Stimulated activated naive CD8-positive, alpha-beta T cell treated with anti-CD3 and anti-CD28 coated beads, Interleukin-15, Interleukin-2, amounts not matched to agents 100 ng/mL and 50 ng/mL, for 24 hours (primary cell): ENCODE measurements around the gene PKP1.
"Not testable (repeated sequence)": the region's sequence is repeated elsewhere in the genome, so short reads cannot be mapped to it uniquely, and the experiment has no call there.

ENCODE experiments used
- H3K27ac Mint-ChIP-seq: one replicate; pipeline ENCODE4 v1.8.0; 2021; ENCODE audit warnings: mild to moderate bottlenecking, mixed read lengths
- H3K27me3 Mint-ChIP-seq: one replicate; pipeline ENCODE4 v1.8.0; 2021; ENCODE audit warnings: mixed read lengths
- H3K36me3 Mint-ChIP-seq: one replicate; pipeline ENCODE4 v1.8.0; 2021; ENCODE audit warnings: low read depth, mixed read lengths
- H3K4me1 Mint-ChIP-seq: one replicate; pipeline ENCODE4 v1.8.0; 2021; ENCODE audit warnings: low read depth, mixed read lengths
- H3K4me3 Mint-ChIP-seq: one replicate; pipeline ENCODE4 v1.8.0; 2021; ENCODE audit warnings: mild to moderate bottlenecking, mixed read lengths
- H3K9me3 Mint-ChIP-seq: one replicate; pipeline ENCODE4 v1.8.0; 2021; ENCODE audit warnings: mixed read lengths

The PKP1 gene

DNA sequence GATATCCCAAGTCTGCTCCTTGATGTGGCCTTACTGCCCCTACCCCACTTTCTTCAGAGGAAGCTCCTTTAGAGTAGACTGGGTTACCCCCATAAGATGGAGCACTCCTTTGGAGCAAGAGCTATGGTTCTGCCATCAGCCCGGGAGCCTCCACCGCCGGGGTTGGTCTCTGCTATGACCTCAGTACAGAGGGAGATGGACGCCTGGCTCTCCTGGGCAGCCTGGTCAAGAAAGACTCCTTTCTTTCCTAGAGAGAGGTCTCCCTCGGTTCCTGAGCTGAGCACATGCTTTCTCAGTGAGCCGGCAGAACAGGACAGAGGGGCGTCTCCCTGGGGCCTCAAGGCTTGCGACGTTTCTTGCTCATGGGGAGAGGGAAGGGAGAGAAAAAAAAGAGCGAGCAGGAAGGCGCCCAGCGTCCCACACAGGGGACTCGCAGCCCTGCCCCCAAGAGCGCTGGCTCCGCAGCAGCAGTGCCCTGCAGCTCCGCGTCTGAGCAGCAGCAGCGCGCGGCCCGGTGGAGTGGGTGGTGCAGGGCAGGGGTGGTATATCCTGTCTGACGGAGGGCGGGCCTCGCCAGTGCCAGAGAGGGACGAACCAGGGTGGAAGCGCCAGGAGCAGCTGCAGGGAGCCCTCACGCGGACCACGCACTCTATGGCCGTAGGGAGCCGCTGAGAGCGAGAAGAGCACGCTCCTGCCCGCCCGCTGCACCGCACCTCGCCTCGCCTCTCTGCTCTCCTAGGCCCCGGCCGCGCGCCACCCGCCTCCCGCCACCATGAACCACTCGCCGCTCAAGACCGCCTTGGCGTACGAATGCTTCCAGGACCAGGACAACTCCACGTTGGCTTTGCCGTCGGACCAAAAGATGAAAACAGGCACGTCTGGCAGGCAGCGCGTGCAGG, at the start of gene PKP1:
TSS of gene PKP1 (plus strand) at position 576 of the 899 bp plus-strand sequence. CDS start at position 773, 197 bp downstream.
- H3K27me3 Mint-ChIP-seq: peaks cover 33% of the 10 kb centered on the region
- H3K36me3 Mint-ChIP-seq: no peaks in the 10 kb centered on the region
- H3K4me3 Mint-ChIP-seq: peak within 1 kb of the TSS; percentile 51
- no peaks in the 10 kb centered on the region for H3K9me3 Mint-ChIP-seq
- H3K27ac Mint-ChIP-seq: no peak within 1 kb of the TSS
- peaks cover 4% of the 10 kb centered on the region for H3K4me1 Mint-ChIP-seq

DNA sequence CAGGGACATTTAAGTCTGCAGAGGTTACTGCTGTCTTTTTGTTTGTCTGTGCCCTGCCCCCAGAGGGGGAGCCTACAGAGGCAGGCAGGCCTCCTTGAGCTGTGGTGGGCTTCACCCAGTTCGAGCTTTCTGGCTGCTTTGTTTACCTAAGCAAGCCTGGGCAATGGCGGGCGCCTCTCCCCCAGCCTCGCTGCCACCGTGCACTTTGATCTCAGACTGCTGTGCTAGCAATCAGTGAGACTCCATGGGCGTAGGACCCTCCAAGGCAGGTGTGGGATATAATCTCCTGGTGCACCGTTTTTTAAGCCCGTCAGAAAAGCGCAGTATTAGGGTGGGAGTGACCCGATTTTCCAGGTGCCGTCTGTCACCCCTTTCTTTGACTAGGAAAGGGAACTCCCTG, 43.7 kb upstream of the PKP1 start:
- H3K4me1 Mint-ChIP-seq, H3K27ac Mint-ChIP-seq, H3K4me3 Mint-ChIP-seq, H3K36me3 Mint-ChIP-seq, H3K9me3 Mint-ChIP-seq: not testable (repeated sequence)
- H3K27me3 Mint-ChIP-seq: peaks cover 48% of the 10 kb centered on the region

GRCh38 chr1:201240171-201240570, 43.1 kb upstream of the PKP1 start:
- peaks cover 53% of the 10 kb centered on the region for H3K27me3 Mint-ChIP-seq
- no peaks in the 10 kb centered on the region for H3K4me1 Mint-ChIP-seq
- no peaks in the 10 kb centered on the region for H3K36me3 Mint-ChIP-seq
- no peak overlapping the region for H3K27ac Mint-ChIP-seq
- H3K9me3 Mint-ChIP-seq: no peaks in the 10 kb centered on the region
- H3K4me3 Mint-ChIP-seq: no peak overlapping the region

GRCh38 chr1:201241736-201242135, 41.6 kb upstream of the PKP1 start:
- Mint-ChIP-seq H3K9me3 (no peaks in the 10 kb centered on the region), H3K27me3 (peaks cover 56% of the 10 kb centered on the region), H3K36me3 (no peaks in the 10 kb centered on the region), H3K4me1 (no peaks in the 10 kb centered on the region), H3K27ac (no peak overlapping the region), H3K4me3 (no peak overlapping the region)

- H3K36me3 Mint-ChIP-seq: no peaks in the 10 kb centered on the region
- H3K27me3 Mint-ChIP-seq: peaks cover 47% of the 10 kb centered on the region
Observed at GRCh38 chr1:201245082-201245481, 38.2 kb upstream of the PKP1 start.

DNA sequence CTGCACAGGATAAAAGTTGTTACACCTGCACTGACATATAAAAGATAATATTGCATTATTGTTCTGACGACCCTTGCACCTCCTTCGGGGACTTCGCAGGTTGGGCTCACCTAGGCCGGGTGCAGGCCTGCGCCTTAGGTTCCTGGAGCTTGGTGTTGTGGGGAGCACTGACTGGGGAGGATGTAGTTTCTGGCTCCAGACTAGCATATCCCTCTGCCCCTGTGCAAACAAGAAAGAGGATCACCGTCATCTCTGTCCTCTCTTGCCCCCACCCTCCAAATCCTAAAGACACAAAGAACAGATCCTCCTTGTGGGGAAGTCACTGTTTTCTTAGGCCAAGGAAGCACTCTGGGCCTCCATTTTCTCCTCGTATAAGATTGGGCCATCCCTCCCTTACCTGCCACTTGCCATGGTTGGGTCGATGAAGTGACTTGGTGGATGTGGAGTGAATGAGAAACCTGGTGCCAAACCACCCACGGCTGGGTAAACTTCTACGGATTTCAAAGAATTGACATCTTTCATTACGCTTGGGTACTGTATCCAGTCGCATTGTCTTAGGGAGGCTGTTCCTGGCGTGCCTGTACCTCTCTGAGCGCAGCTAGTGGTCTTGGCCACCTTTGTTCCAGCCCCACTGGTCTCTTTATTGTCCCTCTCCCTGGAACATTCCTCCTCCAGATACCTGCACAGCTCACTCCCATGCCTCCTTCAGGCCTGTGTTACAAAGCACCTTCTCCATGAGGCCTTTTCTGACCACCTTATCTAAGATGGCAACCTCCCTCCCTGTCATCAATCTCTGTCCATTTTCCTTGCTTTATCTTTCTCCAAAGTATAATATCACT, 34.4 kb upstream of the PKP1 start:
- Mint-ChIP-seq H3K27ac (no peak overlapping the region), H3K9me3 (no peaks in the 10 kb centered on the region), H3K4me1 (no peaks in the 10 kb centered on the region), H3K4me3 (no peak overlapping the region), H3K36me3 (no peaks in the 10 kb centered on the region), H3K27me3 (peaks cover 15% of the 10 kb centered on the region)

More at GRCh38 chr1:201245082-201245481, 38.2 kb upstream of the PKP1 start:
- Mint-ChIP-seq H3K27ac (no peak overlapping the region), H3K9me3 (no peaks in the 10 kb centered on the region), H3K4me3 (no peak overlapping the region), H3K4me1 (no peaks in the 10 kb centered on the region)

GRCh38 chr1:201250326-201251011, 32.8 kb upstream of the PKP1 start:
- Mint-ChIP-seq H3K4me3 (no peak overlapping the region), H3K36me3 (no peaks in the 10 kb centered on the region), H3K27ac (no peak overlapping the region), H3K9me3 (no peaks in the 10 kb centered on the region), H3K27me3 (peaks cover under 1% of the 10 kb centered on the region), H3K4me1 (no peaks in the 10 kb centered on the region)

- Mint-ChIP-seq H3K27me3 (no peaks in the 10 kb centered on the region), H3K27ac (no peak overlapping the region), H3K4me3 (no peak overlapping the region), H3K4me1 (no peaks in the 10 kb centered on the region), H3K36me3 (no peaks in the 10 kb centered on the region), H3K9me3 (no peaks in the 10 kb centered on the region)
Observed at GRCh38 chr1:201251411-201251810, 31.9 kb upstream of the PKP1 start.

- Mint-ChIP-seq H3K4me1 (no peaks in the 10 kb centered on the region), H3K4me3 (no peak overlapping the region), H3K27ac (no peak overlapping the region), H3K9me3 (no peaks in the 10 kb centered on the region), H3K36me3 (no peaks in the 10 kb centered on the region), H3K27me3 (no peaks in the 10 kb centered on the region)
Observed at GRCh38 chr1:201251851-201252430, 31.4 kb upstream of the PKP1 start.

DNA sequence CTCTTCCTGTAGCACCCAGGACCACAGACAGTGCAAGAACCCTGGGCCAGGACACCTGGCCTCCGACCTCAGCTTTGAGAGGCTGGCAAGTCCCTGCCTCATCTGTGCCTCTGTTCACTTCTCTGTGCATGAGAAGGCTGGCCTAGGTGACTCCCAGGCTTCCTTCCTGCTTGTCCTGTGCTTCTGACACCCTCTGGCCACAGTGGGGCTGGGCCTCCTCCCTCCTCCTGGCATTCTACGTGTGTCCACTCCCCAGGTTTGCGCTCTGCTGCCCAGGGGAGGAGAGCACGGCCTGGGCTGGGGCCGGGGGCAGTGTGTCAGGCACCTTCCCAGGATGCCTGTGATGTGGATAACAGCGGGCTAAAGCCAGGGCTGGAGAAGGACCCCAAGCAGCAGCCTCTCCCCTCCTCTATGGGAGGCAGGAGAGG, 30.3 kb upstream of the PKP1 start:
- Mint-ChIP-seq H3K27me3 (no peaks in the 10 kb centered on the region), H3K9me3 (no peaks in the 10 kb centered on the region), H3K36me3 (no peaks in the 10 kb centered on the region), H3K27ac (no peak overlapping the region), H3K4me1 (no peaks in the 10 kb centered on the region), H3K4me3 (no peak overlapping the region)

GRCh38 chr1:201253411-201253810, 29.9 kb upstream of the PKP1 start:
- Mint-ChIP-seq H3K36me3 (no peaks in the 10 kb centered on the region), H3K27me3 (no peaks in the 10 kb centered on the region), H3K4me3 (no peak overlapping the region), H3K9me3 (no peaks in the 10 kb centered on the region), H3K4me1 (no peaks in the 10 kb centered on the region), H3K27ac (no peak overlapping the region)

GRCh38 chr1:201253906-201254624, 29.2 kb upstream of the PKP1 start:
- no peak overlapping the region for H3K4me3 Mint-ChIP-seq
- H3K27ac Mint-ChIP-seq: no peak overlapping the region
- H3K36me3 Mint-ChIP-seq: no peaks in the 10 kb centered on the region
- no peaks in the 10 kb centered on the region for H3K9me3 Mint-ChIP-seq
- H3K4me1 Mint-ChIP-seq: no peaks in the 10 kb centered on the region
- H3K27me3 Mint-ChIP-seq: no peaks in the 10 kb centered on the region

- Mint-ChIP-seq H3K27ac (no peak overlapping the region), H3K4me1 (no peaks in the 10 kb centered on the region)
Observed at GRCh38 chr1:201254625-201255478, 28.5 kb upstream of the PKP1 start.

More at GRCh38 chr1:201254625-201255478, 28.5 kb upstream of the PKP1 start:
- Mint-ChIP-seq H3K36me3 (no peaks in the 10 kb centered on the region), H3K27me3 (no peaks in the 10 kb centered on the region), H3K9me3 (no peaks in the 10 kb centered on the region), H3K4me3 (no peak overlapping the region)
